ENCODE measurements around the gene CKMT1B. TPM values are rescaled to one million over a fixed set of nuclear protein-coding genes. Genes with fewer than 3 reads are reported as not detected.
"Not testable (repeated sequence)": the region's sequence is repeated elsewhere in the genome, so short reads cannot be mapped to it uniquely, and the experiment has no call there.

CKMT1B gene
- 1.9 and 4.5 TPM in 2 replicates for total RNA-seq
- long read RNA-seq, transcript CKMT1B-207 (9 exons, 1,747 nt), result major isoform, 5 of 6 reads
- long read RNA-seq, partial matches to known transcripts, result 0 of 6 reads
- long read RNA-seq, other reads (novel, unspliced or antisense), result 0 of 6 reads

GRCh38 chr15:43593328-43594190, at the start of gene CKMT1B:
CKMT1B (plus strand) TSS chr15:43594027; CDS start chr15:43594219, 192 bp downstream.
- H3K9me3 Mint-ChIP-seq; H3K27me3 Mint-ChIP-seq (ENCODE audit: low read depth); DNase-seq (ENCODE audit: low read depth, low spot score); H3K36me3 Mint-ChIP-seq (ENCODE audit: low read depth); H3K27ac Mint-ChIP-seq (ENCODE audit: unreplicated experiment); H3K4me3 Mint-ChIP-seq; H3K4me1 Mint-ChIP-seq: not testable (repeated sequence)

- H3K36me3 Mint-ChIP-seq (ENCODE audit: low read depth), result peaks cover 11% of the 10 kb centered on the region
- no peak overlapping the region for H3K4me3 Mint-ChIP-seq
- H3K27ac Mint-ChIP-seq (ENCODE audit: unreplicated experiment), result no peak overlapping the region
- TF ChIP-seq, protein P1, sequence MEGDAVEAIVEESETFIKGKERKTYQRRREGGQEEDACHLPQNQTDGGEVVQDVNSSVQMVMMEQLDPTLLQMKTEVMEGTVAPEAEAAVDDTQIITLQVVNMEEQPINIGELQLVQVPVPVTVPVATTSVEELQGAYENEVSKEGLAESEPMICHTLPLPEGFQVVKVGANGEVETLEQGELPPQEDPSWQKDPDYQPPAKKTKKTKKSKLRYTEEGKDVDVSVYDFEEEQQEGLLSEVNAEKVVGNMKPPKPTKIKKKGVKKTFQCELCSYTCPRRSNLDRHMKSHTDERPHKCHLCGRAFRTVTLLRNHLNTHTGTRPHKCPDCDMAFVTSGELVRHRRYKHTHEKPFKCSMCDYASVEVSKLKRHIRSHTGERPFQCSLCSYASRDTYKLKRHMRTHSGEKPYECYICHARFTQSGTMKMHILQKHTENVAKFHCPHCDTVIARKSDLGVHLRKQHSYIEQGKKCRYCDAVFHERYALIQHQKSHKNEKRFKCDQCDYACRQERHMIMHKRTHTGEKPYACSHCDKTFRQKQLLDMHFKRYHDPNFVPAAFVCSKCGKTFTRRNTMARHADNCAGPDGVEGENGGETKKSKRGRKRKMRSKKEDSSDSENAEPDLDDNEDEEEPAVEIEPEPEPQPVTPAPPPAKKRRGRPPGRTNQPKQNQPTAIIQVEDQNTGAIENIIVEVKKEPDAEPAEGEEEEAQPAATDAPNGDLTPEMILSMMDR (conservative IDR thresholded peaks at IDR 0.05), result no peak
- no peak for DNase-seq (ENCODE audit: low read depth, low spot score)
- no peaks in the 10 kb centered on the region for H3K27me3 Mint-ChIP-seq (ENCODE audit: low read depth)
- peaks cover 3% of the 10 kb centered on the region for H3K9me3 Mint-ChIP-seq
- no peaks in the 10 kb centered on the region for H3K4me1 Mint-ChIP-seq
Observed at GRCh38 chr15:43544266-43544665, 49.6 kb upstream of the CKMT1B start.

GRCh38 chr15:43545426-43545825, 48.4 kb upstream of the CKMT1B start:
- Mint-ChIP-seq H3K4me1 (no peaks in the 10 kb centered on the region), H3K27ac (ENCODE audit: unreplicated experiment) (no peak overlapping the region), H3K27me3 (ENCODE audit: low read depth) (no peaks in the 10 kb centered on the region), H3K4me3 (no peak overlapping the region), H3K9me3 (peaks cover 3% of the 10 kb centered on the region), H3K36me3 (ENCODE audit: low read depth) (peaks cover 11% of the 10 kb centered on the region)
- TF ChIP-seq, protein P1 (conservative IDR thresholded peaks at IDR 0.05), result no peak
- DNase-seq (ENCODE audit: low read depth, low spot score), result no peak

- peaks cover 14% of the 10 kb centered on the region for H3K36me3 Mint-ChIP-seq (ENCODE audit: low read depth)
- H3K9me3 Mint-ChIP-seq, result peaks cover 3% of the 10 kb centered on the region
- no peak overlapping the region for H3K27ac Mint-ChIP-seq (ENCODE audit: unreplicated experiment)
- no peaks in the 10 kb centered on the region for H3K4me1 Mint-ChIP-seq
- H3K27me3 Mint-ChIP-seq (ENCODE audit: low read depth), result no peaks in the 10 kb centered on the region
- DNase-seq (ENCODE audit: low read depth, low spot score), result no peak
- TF ChIP-seq, protein P1 (conservative IDR thresholded peaks at IDR 0.05), result no peak
- no peak overlapping the region for H3K4me3 Mint-ChIP-seq
Observed at GRCh38 chr15:43547539-43547938, 46.3 kb upstream of the CKMT1B start.

DNA sequence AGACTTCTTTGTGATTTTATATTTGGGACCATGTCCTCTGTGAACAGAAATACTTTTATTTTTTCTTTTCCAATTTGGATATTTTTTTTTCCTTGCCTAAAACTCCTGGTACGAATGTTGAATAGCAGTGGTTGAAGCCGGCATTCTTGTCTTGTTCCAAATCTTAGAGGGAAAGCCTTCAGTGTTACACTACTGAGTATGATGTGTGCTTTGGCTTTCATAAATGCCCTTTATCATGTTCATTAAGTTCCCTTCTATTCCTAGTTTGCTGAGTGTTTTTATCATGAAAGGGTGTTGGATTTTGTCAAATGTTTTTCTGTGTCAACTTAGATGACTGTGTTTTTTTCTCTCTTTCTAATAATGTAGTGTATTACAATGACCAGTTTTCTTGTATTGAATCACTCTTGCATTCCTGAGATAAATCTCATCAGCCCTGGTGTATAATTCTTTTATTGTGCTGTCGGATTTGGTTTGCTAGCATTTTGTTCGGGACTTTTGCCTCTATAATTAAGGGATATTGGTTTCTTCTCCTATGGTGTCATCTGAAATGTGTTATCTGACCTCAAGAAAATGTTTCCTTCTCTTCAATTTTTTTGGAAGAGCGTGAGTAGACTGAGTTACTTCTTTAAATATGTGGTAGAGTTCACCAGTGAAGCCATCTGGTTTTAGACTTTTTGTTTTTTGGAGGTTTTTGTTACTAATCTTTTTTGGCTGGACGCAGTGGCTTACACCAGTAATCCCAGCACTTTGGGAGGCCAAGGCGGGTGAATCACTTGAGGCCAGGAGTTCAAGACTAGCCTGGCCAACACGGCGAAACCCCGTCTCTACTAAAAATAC, 43.1 kb upstream of the CKMT1B start:
- no peaks in the 10 kb centered on the region for H3K27me3 Mint-ChIP-seq (ENCODE audit: low read depth)
- H3K36me3 Mint-ChIP-seq (ENCODE audit: low read depth), result peaks cover 11% of the 10 kb centered on the region
- H3K4me3 Mint-ChIP-seq, result no peak overlapping the region
- H3K27ac Mint-ChIP-seq (ENCODE audit: unreplicated experiment), result no peak overlapping the region
- TF ChIP-seq, protein P1 (conservative IDR thresholded peaks at IDR 0.05), result no peak
- H3K4me1 Mint-ChIP-seq, result no peaks in the 10 kb centered on the region
- DNase-seq (ENCODE audit: low read depth, low spot score), result no peak
- peaks cover 3% of the 10 kb centered on the region for H3K9me3 Mint-ChIP-seq

All from neural crest cell (in vitro differentiated cells).